ENCODE measurements around the gene CFAP210. TPM values are rescaled to one million over a fixed set of nuclear protein-coding genes. Genes with fewer than 3 reads are reported as not detected.

The CFAP210 gene, protein sequence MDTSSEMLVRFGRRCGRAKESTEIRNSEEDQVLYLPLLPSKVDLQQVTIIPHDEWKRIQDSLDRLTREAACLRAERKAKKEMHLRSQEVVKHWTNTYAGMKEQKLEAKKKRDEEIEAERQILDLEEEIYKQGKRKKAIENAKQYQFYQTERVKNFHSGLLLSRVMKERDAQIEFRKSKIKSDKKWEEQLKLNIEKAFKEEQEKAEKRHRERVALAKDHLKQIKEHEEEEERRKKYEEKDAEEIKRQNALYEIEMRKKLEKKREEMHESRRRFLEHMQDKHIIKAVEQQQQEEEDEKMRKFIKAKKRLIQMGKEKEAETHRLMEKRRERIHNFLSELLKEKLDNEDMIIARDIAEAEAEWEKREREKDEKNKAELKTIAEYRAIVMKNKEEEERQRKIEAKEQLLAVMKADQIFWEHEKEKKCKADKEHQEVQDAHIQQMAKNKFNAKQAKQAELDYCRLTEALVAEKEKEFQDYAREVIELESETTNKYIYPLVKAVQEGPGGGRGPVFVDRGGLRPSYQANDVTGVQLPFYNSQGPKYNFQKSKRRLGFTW
- not detected in 2 replicates for total RNA-seq

DNA sequence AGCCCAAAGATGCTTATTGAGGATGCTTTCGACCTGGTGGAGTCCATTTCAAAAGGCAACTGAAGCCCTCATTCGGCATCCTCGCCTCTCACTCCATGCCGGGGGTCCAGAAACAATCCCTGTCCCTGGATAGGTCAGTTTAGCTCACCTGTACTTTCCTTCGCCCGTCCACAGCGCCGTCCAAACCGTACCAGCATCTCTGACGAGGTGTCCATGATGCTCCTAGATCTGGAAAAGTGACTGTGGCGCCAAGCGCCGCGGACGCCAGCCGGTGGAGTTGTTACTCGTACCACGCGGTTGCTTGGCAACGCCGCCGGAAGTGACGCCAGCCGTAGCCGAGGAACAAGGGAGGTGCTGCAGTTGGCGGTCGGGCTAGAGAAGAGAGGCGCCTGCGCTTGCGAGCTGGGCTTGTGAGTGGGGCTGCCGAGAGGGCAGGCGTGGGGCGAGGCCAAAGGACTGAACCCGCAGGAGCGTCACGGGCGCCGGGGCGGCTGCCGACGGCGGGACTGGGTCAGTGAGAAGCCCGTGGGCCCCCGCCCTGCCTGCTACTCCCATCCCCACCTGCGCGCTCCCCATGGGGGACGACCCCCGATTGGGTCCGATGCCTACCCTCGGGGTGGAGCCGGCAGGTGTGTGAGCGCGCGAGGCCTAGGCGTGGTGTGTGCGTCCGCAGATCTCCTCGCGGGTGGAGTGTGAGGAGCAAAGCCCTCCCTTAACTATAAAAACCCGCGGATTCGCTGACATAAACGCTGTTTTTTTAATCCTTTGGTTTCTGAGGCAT lies at the start of gene CFAP210, which contains the start of gene PHOSPHO2:
Gene CFAP210 (minus strand): TSS at position 293 of the 781 bp plus-strand sequence. CDS start 78 bp downstream, at position 215.
Gene PHOSPHO2 (plus strand): TSS at position 357 of the 781 bp plus-strand sequence. CDS start 6,503 bp downstream, outside the sequence.

Small RNAs within 50 kb of the gene (small RNA-seq; reads per million reads assigned to genes)
- not detected for gene RF00432

Other genes with a start within 250 kb of the CFAP210 start
- gene BBS5, start 214.9 kb downstream of the CFAP210 start, total RNA-seq, result 5.1 and 6.3 TPM in 2 replicates
- 0.29 and 0.40 TPM in 2 replicates for gene KLHL41, start 184.7 kb downstream of the CFAP210 start, total RNA-seq
- 31.9 and 43.7 TPM in 2 replicates for gene FASTKD1, start 120.5 kb downstream of the CFAP210 start, total RNA-seq
- 36.6 and 39.6 TPM in 2 replicates for gene PPIG, start 110.1 kb downstream of the CFAP210 start, total RNA-seq
- gene PHOSPHO2, start 64 bp upstream of the CFAP210 start, total RNA-seq, result 1.9 and 3.7 TPM in 2 replicates
- 12.0 and 14.7 TPM in 2 replicates for gene KLHL23, start 39.4 kb upstream of the CFAP210 start, total RNA-seq
- gene SSB, start 104.5 kb upstream of the CFAP210 start, total RNA-seq, result 171 and 181 TPM in 2 replicates
- gene METTL5, start 130.5 kb upstream of the CFAP210 start, total RNA-seq, result 58.8 and 62.8 TPM in 2 replicates
- gene UBR3, start 133.0 kb upstream of the CFAP210 start, total RNA-seq, result 66.2 and 73.7 TPM in 2 replicates